WTC11 (cell line): ENCODE results near the gene MYO18B.

ENCODE experiments used
- JUN ChIP-seq: sonication (generic); formaldehyde crosslinking; IDR thresholded peaks from 2 replicates; pipeline ENCODE4 v1.8.0; 2023; ENCODE audit warnings: mild to moderate bottlenecking, missing genetic modification reagents
- NFE2L1 ChIP-seq: sonication (generic); formaldehyde crosslinking; IDR thresholded peaks from 2 replicates; pipeline ENCODE4 v1.8.1; 2023; ENCODE audit warnings: missing genetic modification reagents
- SOX15 ChIP-seq: fragments of 250-450 bp; sonication (Bioruptor Pico); IDR thresholded peaks from 2 replicates; pipeline ENCODE4 v1.9.0; 2021; ENCODE audit warnings: mild to moderate bottlenecking
- TF ChIP-seq, protein P1 (sequence below): sonication (generic); formaldehyde crosslinking; IDR thresholded peaks from 2 replicates; pipeline ENCODE4 v1.8.0; 2022; ENCODE audit warnings: mild to moderate bottlenecking, missing genetic modification reagents
- TF ChIP-seq, protein P2 (sequence below): fragments of 200-600 bp; IDR thresholded peaks from 2 replicates; pipeline ENCODE4 v1.8.0; 2022; ENCODE audit warnings: antibody characterized with exemption
- TF ChIP-seq, protein P3 (sequence below): sonication (generic); formaldehyde crosslinking; IDR thresholded peaks from 2 replicates; pipeline ENCODE4 v1.8.1; 2023; ENCODE audit warnings: mild to moderate bottlenecking, missing genetic modification reagents, borderline replicate concordance
- TF ChIP-seq, protein P4 (sequence below): sonication (generic); formaldehyde crosslinking; IDR thresholded peaks from 2 replicates; pipeline ENCODE4 v1.8.1; 2022; ENCODE audit warnings: low read depth, mild to moderate bottlenecking, moderate library complexity, missing genetic modification reagents, borderline replicate concordance

DNA sequence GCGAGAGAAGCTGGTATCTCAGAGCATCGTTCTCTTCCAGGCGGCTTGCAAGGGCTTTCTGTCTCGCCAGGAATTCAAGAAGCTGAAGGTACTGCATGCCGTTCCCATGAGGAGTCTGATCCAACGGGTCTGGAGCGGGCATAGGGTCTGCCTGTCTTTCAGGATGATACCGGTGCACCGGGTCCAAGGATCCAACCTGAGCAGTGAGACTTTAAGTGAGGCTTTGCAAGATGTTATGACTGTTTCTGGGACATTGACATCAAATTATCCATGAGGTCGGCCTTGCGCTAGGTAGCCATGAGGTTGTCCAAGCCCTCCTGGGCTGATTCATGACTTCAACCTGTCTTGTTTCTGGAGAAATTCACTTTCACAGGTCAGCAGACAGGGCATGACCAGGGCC is 132.3 kb downstream of the MYO18B start:
- TF ChIP-seq JUN (CRISPR knock-in tag): no peak
- TF ChIP-seq, protein P1, sequence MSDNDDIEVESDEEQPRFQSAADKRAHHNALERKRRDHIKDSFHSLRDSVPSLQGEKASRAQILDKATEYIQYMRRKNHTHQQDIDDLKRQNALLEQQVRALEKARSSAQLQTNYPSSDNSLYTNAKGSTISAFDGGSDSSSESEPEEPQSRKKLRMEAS (CRISPR knock-in tag): no peak
- TF ChIP-seq, protein P2, sequence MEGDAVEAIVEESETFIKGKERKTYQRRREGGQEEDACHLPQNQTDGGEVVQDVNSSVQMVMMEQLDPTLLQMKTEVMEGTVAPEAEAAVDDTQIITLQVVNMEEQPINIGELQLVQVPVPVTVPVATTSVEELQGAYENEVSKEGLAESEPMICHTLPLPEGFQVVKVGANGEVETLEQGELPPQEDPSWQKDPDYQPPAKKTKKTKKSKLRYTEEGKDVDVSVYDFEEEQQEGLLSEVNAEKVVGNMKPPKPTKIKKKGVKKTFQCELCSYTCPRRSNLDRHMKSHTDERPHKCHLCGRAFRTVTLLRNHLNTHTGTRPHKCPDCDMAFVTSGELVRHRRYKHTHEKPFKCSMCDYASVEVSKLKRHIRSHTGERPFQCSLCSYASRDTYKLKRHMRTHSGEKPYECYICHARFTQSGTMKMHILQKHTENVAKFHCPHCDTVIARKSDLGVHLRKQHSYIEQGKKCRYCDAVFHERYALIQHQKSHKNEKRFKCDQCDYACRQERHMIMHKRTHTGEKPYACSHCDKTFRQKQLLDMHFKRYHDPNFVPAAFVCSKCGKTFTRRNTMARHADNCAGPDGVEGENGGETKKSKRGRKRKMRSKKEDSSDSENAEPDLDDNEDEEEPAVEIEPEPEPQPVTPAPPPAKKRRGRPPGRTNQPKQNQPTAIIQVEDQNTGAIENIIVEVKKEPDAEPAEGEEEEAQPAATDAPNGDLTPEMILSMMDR: no peak
- no peak for TF ChIP-seq SOX15 (CRISPR knock-in tag)
- no peak for TF ChIP-seq NFE2L1
- TF ChIP-seq, protein P3, sequence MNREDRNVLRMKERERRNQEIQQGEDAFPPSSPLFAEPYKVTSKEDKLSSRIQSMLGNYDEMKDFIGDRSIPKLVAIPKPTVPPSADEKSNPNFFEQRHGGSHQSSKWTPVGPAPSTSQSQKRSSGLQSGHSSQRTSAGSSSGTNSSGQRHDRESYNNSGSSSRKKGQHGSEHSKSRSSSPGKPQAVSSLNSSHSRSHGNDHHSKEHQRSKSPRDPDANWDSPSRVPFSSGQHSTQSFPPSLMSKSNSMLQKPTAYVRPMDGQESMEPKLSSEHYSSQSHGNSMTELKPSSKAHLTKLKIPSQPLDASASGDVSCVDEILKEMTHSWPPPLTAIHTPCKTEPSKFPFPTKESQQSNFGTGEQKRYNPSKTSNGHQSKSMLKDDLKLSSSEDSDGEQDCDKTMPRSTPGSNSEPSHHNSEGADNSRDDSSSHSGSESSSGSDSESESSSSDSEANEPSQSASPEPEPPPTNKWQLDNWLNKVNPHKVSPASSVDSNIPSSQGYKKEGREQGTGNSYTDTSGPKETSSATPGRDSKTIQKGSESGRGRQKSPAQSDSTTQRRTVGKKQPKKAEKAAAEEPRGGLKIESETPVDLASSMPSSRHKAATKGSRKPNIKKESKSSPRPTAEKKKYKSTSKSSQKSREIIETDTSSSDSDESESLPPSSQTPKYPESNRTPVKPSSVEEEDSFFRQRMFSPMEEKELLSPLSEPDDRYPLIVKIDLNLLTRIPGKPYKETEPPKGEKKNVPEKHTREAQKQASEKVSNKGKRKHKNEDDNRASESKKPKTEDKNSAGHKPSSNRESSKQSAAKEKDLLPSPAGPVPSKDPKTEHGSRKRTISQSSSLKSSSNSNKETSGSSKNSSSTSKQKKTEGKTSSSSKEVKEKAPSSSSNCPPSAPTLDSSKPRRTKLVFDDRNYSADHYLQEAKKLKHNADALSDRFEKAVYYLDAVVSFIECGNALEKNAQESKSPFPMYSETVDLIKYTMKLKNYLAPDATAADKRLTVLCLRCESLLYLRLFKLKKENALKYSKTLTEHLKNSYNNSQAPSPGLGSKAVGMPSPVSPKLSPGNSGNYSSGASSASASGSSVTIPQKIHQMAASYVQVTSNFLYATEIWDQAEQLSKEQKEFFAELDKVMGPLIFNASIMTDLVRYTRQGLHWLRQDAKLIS: no peak
- TF ChIP-seq, protein P4, sequence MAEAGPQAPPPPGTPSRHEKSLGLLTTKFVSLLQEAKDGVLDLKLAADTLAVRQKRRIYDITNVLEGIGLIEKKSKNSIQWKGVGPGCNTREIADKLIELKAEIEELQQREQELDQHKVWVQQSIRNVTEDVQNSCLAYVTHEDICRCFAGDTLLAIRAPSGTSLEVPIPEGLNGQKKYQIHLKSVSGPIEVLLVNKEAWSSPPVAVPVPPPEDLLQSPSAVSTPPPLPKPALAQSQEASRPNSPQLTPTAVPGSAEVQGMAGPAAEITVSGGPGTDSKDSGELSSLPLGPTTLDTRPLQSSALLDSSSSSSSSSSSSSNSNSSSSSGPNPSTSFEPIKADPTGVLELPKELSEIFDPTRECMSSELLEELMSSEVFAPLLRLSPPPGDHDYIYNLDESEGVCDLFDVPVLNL (CRISPR knock-in tag): no peak
